DND-41 (cell line): ENCODE measurements around the gene XPA.

Experiments
- ATAC-seq: fragments of 200-7000 bp; cut with Tn5 transposase; 3 replicates; pipeline ENCODE4 v1.9.1; 2021; ENCODE audit warnings: low read depth; ENCODE audit not compliant: insufficient read depth
- DNase-seq: peaks from one replicate; pipeline ENCODE4 v3.0.0-alpha.2; 2020
- H2AFZ ChIP-seq: 2 replicates; pipeline ENCODE4 v1.6.0; 2012; ENCODE audit warnings: low read depth, low read length
- H3K27ac ChIP-seq: 2 replicates; pipeline ENCODE4 v1.5.1; 2012; ENCODE audit warnings: low read length, inconsistent platforms
- H3K27me3 ChIP-seq: fragments of 200-600 bp; sonication (generic); 2 replicates; pipeline ENCODE4 v1.6.0; 2012; ENCODE audit warnings: low read length, mild to moderate bottlenecking, inconsistent platforms; ENCODE audit not compliant: insufficient read depth, poor library complexity
- H3K36me3 ChIP-seq: 2 replicates; pipeline ENCODE4 v1.5.1; 2012; ENCODE audit warnings: low read length, inconsistent platforms; ENCODE audit not compliant: insufficient read depth
- H3K4me1 ChIP-seq: 2 replicates; pipeline ENCODE4 v1.5.1; 2012; ENCODE audit warnings: mild to moderate bottlenecking, low read length; ENCODE audit not compliant: insufficient read depth
- H3K4me2 ChIP-seq: 2 replicates; pipeline ENCODE4 v1.6.0; 2012; ENCODE audit warnings: mild to moderate bottlenecking, moderate library complexity, low read length, inconsistent platforms; ENCODE audit not compliant: insufficient read depth
- H3K4me3 ChIP-seq, 2 experiments: fragments of 200-600 bp in 1 of 2; shearing (Covaris generic) in 1 of 2; 2 replicates each; pipeline ENCODE4 v1.5.1; 2012 to 2016; ENCODE audit warnings: inconsistent platforms in 2 of 2, low read length in 2 of 2, mild to moderate bottlenecking in 2 of 2, low read depth in 1 of 2, moderate library complexity in 1 of 2
- H3K79me2 ChIP-seq: 2 replicates; pipeline ENCODE4 v1.6.0; 2012; ENCODE audit warnings: low read length, inconsistent platforms; ENCODE audit not compliant: insufficient read depth
- H3K9ac ChIP-seq: 2 replicates; pipeline ENCODE4 v1.6.0; 2012; ENCODE audit warnings: low read depth, mild to moderate bottlenecking, inconsistent platforms, low read length, moderate library complexity
- H3K9me3 ChIP-seq: 2 replicates; pipeline ENCODE4 v1.5.1; 2012; ENCODE audit warnings: low read length, moderate library complexity, mild to moderate bottlenecking, inconsistent platforms; ENCODE audit not compliant: insufficient read depth, severe bottlenecking
- H4K20me1 ChIP-seq: 2 replicates; pipeline ENCODE4 v1.6.0; 2012; ENCODE audit warnings: low read length; ENCODE audit not compliant: insufficient read depth
- EZH2 ChIP-seq: IDR thresholded peaks from 3 replicates; pipeline ENCODE4 v1.6.1; 2012; ENCODE audit warnings: borderline replicate concordance, low read depth, mild to moderate bottlenecking, moderate library complexity, low read length, inconsistent platforms; ENCODE audit not compliant: severe bottlenecking
- TF ChIP-seq, protein P1 (sequence below): IDR thresholded peaks from 2 replicates; pipeline ENCODE4 v1.5.1; 2012; ENCODE audit warnings: borderline replicate concordance, low read length, moderate library complexity, mild to moderate bottlenecking; ENCODE audit not compliant: poor library complexity, severe bottlenecking; ENCODE audit errors: extremely low read depth

Gene XPA

GRCh38 chr9:97741947-97742346, 44.8 kb upstream of the XPA start:
- peaks cover 3% of the 10 kb centered on the region for H3K27me3 ChIP-seq
- H3K4me3 ChIP-seq, result no peak overlapping the region

GRCh38 chr9:97740848-97741821, 44.0 kb upstream of the XPA start:
- no peak overlapping the region for H3K27ac ChIP-seq
- no peak for TF ChIP-seq EZH2
- TF ChIP-seq, protein P1, sequence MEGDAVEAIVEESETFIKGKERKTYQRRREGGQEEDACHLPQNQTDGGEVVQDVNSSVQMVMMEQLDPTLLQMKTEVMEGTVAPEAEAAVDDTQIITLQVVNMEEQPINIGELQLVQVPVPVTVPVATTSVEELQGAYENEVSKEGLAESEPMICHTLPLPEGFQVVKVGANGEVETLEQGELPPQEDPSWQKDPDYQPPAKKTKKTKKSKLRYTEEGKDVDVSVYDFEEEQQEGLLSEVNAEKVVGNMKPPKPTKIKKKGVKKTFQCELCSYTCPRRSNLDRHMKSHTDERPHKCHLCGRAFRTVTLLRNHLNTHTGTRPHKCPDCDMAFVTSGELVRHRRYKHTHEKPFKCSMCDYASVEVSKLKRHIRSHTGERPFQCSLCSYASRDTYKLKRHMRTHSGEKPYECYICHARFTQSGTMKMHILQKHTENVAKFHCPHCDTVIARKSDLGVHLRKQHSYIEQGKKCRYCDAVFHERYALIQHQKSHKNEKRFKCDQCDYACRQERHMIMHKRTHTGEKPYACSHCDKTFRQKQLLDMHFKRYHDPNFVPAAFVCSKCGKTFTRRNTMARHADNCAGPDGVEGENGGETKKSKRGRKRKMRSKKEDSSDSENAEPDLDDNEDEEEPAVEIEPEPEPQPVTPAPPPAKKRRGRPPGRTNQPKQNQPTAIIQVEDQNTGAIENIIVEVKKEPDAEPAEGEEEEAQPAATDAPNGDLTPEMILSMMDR, result no peak
- peaks cover 2% of the 10 kb centered on the region for H3K27me3 ChIP-seq
- no peaks in the 10 kb centered on the region for H4K20me1 ChIP-seq
- no peak overlapping the region for H3K4me3 ChIP-seq
- no peaks in the 10 kb centered on the region for H3K9me3 ChIP-seq
- no peak overlapping the region for H3K9ac ChIP-seq
- no peak for DNase-seq
- H3K79me2 ChIP-seq, result no peaks in the 10 kb centered on the region
- H3K4me2 ChIP-seq, result no peak overlapping the region
- no peak for ATAC-seq
- H3K4me1 ChIP-seq, result no peaks in the 10 kb centered on the region
- no peaks in the 10 kb centered on the region for H3K36me3 ChIP-seq
- H2AFZ ChIP-seq, result no peak overlapping the region

More at GRCh38 chr9:97741947-97742346, 44.8 kb upstream of the XPA start:
- H2AFZ ChIP-seq, result no peak overlapping the region
- H3K36me3 ChIP-seq, result no peaks in the 10 kb centered on the region
- H3K9ac ChIP-seq, result no peak overlapping the region
- no peaks in the 10 kb centered on the region for H3K9me3 ChIP-seq
- no peak overlapping the region for H3K4me2 ChIP-seq
- H3K79me2 ChIP-seq, result no peaks in the 10 kb centered on the region
- no peaks in the 10 kb centered on the region for H4K20me1 ChIP-seq
- no peak for ATAC-seq
- no peak for TF ChIP-seq EZH2
- no peak for DNase-seq
- no peaks in the 10 kb centered on the region for H3K4me1 ChIP-seq
- no peak overlapping the region for H3K27ac ChIP-seq

GRCh38 chr9:97737429-97737828, 40.3 kb upstream of the XPA start:
- DNase-seq, result no peak
- Histone ChIP-seq H3K36me3 (no peaks in the 10 kb centered on the region), H3K27me3 (no peaks in the 10 kb centered on the region), H4K20me1 (no peaks in the 10 kb centered on the region), H3K9ac (no peak overlapping the region), H3K79me2 (no peaks in the 10 kb centered on the region), H3K27ac (no peak overlapping the region), H2AFZ (no peak overlapping the region), H3K4me3 (no peak overlapping the region), H3K4me1 (no peaks in the 10 kb centered on the region), H3K4me2 (no peak overlapping the region), H3K9me3 (no peaks in the 10 kb centered on the region)
- no peak for ATAC-seq
- TF ChIP-seq, protein P1, result no peak
- no peak for TF ChIP-seq EZH2

- Histone ChIP-seq H3K9ac (no peak overlapping the region), H3K27ac (no peak overlapping the region), H3K4me1 (no peaks in the 10 kb centered on the region), H3K27me3 (no peaks in the 10 kb centered on the region), H3K4me3 (no peak overlapping the region), H3K36me3 (no peaks in the 10 kb centered on the region), H3K9me3 (no peaks in the 10 kb centered on the region), H3K79me2 (no peaks in the 10 kb centered on the region), H4K20me1 (no peaks in the 10 kb centered on the region), H2AFZ (no peak overlapping the region), H3K4me2 (no peak overlapping the region)
- TF ChIP-seq, protein P1, result no peak
- TF ChIP-seq EZH2, result no peak
- ATAC-seq (no peak), DNase-seq (no peak)
Observed at GRCh38 chr9:97735070-97735600, 38.0 kb upstream of the XPA start.
